HepG2 (cell line): ENCODE results near the gene ART1. TPM values are rescaled to one million over a fixed set of nuclear protein-coding genes. Genes with fewer than 3 reads are reported as not detected.
A peak's percentile ranks its signal among the peaks of the same experiment; 100 is the strongest.

Experiments
- HNRNPK ChIP-seq: fragments of 200-400 bp; formaldehyde crosslinking; IDR thresholded peaks from 2 replicates; pipeline ENCODE4 v1.6.1; 2018; ENCODE audit warnings: low read length, low read depth, moderate library complexity, mild to moderate bottlenecking; ENCODE audit not compliant: poor library complexity, severe bottlenecking
- THAP11 ChIP-seq: IDR thresholded peaks from 2 replicates; pipeline ENCODE4 v1.6.1; 2016; ENCODE audit warnings: missing biosample characterization, missing genetic modification reagents
- THYN1 ChIP-seq: sonication (generic); formaldehyde crosslinking; IDR thresholded peaks from 2 replicates; pipeline ENCODE4 v1.8.1; 2023; ENCODE audit warnings: low read depth, mild to moderate bottlenecking, moderate library complexity, missing genetic modification reagents, borderline replicate concordance
- TSC22D2 ChIP-seq: sonication (generic); formaldehyde crosslinking; IDR thresholded peaks from 2 replicates; pipeline ENCODE4 v1.5.1; 2020; ENCODE audit warnings: missing genetic modification reagents, mild to moderate bottlenecking, borderline replicate concordance
- ZNF33B ChIP-seq: sonication (generic); formaldehyde crosslinking; IDR thresholded peaks from 2 replicates; pipeline ENCODE4 v1.5.1; 2020; ENCODE audit warnings: mild to moderate bottlenecking, missing genetic modification reagents
- ZNF367 ChIP-seq: sonication (generic); formaldehyde crosslinking; IDR thresholded peaks from 2 replicates; pipeline ENCODE4 v1.4.0; 2020; ENCODE audit warnings: missing genetic modification reagents, borderline replicate concordance
- ZNF615 ChIP-seq: sonication (generic); formaldehyde crosslinking; IDR thresholded peaks from 2 replicates; pipeline ENCODE4 v1.5.0; 2020; ENCODE audit warnings: mild to moderate bottlenecking, missing genetic modification reagents, borderline replicate concordance
- polyA plus RNA-seq, 8 experiments: library from polyadenylated mRNA; depleted of rRNA in 3 of 8; stranded (reverse) in 7 of 8; unstranded in 1 of 8; fragments of >200 nt; fragmentation: Illumina TruSeq in 4 of 8; extraction: Trizol in 4 of 8; gene quantifications; 2 replicates each; pipeline versions ENCODE4 v1.2.1 to v1.2.3, GENCODE V29; 2011 to 2016; ENCODE audit warnings: low read depth in 4 of 8, missing spikeins in 1 of 8, mixed read lengths in 1 of 8; ENCODE audit not compliant: insufficient read depth in 1 of 8
- total RNA-seq, 5 experiments: library from RNA; depleted of rRNA; stranded (reverse); fragments of >200 nt; fragmentation: Illumina TruSeq; extraction: Trizol; gene quantifications; 2 replicates each; pipeline ENCODE4 v1.2.3, GENCODE V29; 2016; ENCODE audit warnings: low read depth in 1 of 5
- TF ChIP-seq, protein P1 (sequence below): sonication (generic); formaldehyde crosslinking; IDR thresholded peaks from 2 replicates; pipeline ENCODE4 v1.4.0; 2020; ENCODE audit warnings: mild to moderate bottlenecking, missing genetic modification reagents
- TF ChIP-seq, protein P2 (sequence below): IDR thresholded peaks from 2 replicates; pipeline ENCODE4 v1.6.1; 2016; ENCODE audit warnings: missing compliant biosample characterization, missing genetic modification reagents, borderline replicate concordance
- TF ChIP-seq, protein P3 (sequence below): sonication (generic); formaldehyde crosslinking; IDR thresholded peaks from 2 replicates; pipeline ENCODE4 v1.4.0; 2020; ENCODE audit warnings: missing genetic modification reagents
- TF ChIP-seq, protein P4 (sequence below): sonication (generic); formaldehyde crosslinking; IDR thresholded peaks from 2 replicates; pipeline ENCODE4; 2020; ENCODE audit warnings: missing genetic modification reagents, mild to moderate bottlenecking, borderline replicate concordance
- TF ChIP-seq, protein P5 (sequence below): sonication (generic); formaldehyde crosslinking; conservative IDR thresholded peaks from 2 replicates; pipeline ENCODE4 v1.4.0; 2020; ENCODE audit warnings: missing genetic modification reagents
- TF ChIP-seq, protein P6 (sequence below): sonication (generic); formaldehyde crosslinking; IDR thresholded peaks from 2 replicates; pipeline ENCODE4 v1.4.0; 2020; ENCODE audit warnings: low read depth, mild to moderate bottlenecking, missing genetic modification reagents

The ART1 gene
- total and polyA plus RNA-seq, 2 of the 13 experiments (the other 11 are each of a cell fraction or from before 2014, with no cell fraction given), result not detected

DNA sequence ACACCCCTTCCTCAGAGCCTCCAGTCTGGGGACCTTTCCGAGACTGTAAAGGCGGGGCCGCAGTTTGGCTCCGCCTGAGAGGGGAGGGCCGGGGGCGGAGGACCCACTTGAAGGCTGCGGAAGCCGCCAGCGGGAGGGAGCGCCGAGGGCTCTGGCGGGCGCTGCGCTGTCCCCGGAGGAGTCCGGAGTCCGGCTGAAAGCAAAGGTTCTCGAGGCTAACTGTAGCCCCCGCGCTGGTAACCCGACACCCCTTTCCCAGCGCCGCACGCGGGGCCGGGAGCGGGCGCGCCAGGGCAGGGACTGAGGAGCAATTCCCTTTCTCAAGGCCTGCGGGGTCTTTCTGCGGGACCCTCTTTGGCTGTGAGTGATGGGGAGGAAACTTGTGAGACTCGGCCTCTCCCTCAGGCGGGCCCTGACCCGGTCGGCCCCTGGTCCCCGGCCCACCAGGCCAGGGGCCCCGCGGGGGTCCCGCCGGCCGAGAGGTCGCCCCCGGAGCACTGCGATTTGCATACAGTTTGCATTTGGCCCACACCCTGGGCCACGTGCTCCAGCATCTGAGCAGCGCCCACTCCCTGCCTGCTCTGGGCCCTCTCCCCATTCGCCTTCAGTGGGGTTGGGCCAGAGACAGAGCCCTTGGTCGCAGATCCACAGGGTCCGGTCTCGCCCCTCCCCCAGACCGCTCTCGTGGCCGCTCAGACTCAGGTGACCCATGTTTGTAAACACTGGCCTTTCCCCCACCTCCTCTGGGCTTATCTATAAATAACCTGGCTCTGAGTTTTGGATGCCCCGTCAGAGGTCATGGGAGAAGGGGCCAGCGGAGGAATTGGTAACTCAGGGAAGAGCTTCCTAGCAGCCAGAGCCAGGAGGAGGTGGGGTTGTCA is 2.6 kb upstream of the ART1 start (continued):
- TF ChIP-seq, protein P1, sequence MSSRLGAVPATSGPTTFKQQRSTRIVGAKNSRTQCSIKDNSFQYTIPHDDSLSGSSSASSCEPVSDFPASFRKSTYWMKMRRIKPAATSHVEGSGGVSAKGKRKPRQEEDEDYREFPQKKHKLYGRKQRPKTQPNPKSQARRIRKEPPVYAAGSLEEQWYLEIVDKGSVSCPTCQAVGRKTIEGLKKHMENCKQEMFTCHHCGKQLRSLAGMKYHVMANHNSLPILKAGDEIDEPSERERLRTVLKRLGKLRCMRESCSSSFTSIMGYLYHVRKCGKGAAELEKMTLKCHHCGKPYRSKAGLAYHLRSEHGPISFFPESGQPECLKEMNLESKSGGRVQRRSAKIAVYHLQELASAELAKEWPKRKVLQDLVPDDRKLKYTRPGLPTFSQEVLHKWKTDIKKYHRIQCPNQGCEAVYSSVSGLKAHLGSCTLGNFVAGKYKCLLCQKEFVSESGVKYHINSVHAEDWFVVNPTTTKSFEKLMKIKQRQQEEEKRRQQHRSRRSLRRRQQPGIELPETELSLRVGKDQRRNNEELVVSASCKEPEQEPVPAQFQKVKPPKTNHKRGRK (CRISPR knock-in tag), result no peak
- TF ChIP-seq, protein P2, sequence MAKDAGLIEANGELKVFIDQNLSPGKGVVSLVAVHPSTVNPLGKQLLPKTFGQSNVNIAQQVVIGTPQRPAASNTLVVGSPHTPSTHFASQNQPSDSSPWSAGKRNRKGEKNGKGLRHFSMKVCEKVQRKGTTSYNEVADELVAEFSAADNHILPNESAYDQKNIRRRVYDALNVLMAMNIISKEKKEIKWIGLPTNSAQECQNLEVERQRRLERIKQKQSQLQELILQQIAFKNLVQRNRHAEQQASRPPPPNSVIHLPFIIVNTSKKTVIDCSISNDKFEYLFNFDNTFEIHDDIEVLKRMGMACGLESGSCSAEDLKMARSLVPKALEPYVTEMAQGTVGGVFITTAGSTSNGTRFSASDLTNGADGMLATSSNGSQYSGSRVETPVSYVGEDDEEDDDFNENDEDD, result peak; percentile 58; the same call in 1 of the 2 replicates
- no peak for TF ChIP-seq THYN1
- TF ChIP-seq, protein P3, sequence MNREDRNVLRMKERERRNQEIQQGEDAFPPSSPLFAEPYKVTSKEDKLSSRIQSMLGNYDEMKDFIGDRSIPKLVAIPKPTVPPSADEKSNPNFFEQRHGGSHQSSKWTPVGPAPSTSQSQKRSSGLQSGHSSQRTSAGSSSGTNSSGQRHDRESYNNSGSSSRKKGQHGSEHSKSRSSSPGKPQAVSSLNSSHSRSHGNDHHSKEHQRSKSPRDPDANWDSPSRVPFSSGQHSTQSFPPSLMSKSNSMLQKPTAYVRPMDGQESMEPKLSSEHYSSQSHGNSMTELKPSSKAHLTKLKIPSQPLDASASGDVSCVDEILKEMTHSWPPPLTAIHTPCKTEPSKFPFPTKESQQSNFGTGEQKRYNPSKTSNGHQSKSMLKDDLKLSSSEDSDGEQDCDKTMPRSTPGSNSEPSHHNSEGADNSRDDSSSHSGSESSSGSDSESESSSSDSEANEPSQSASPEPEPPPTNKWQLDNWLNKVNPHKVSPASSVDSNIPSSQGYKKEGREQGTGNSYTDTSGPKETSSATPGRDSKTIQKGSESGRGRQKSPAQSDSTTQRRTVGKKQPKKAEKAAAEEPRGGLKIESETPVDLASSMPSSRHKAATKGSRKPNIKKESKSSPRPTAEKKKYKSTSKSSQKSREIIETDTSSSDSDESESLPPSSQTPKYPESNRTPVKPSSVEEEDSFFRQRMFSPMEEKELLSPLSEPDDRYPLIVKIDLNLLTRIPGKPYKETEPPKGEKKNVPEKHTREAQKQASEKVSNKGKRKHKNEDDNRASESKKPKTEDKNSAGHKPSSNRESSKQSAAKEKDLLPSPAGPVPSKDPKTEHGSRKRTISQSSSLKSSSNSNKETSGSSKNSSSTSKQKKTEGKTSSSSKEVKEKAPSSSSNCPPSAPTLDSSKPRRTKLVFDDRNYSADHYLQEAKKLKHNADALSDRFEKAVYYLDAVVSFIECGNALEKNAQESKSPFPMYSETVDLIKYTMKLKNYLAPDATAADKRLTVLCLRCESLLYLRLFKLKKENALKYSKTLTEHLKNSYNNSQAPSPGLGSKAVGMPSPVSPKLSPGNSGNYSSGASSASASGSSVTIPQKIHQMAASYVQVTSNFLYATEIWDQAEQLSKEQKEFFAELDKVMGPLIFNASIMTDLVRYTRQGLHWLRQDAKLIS (CRISPR knock-in tag), result no peak
- TF ChIP-seq, protein P4, sequence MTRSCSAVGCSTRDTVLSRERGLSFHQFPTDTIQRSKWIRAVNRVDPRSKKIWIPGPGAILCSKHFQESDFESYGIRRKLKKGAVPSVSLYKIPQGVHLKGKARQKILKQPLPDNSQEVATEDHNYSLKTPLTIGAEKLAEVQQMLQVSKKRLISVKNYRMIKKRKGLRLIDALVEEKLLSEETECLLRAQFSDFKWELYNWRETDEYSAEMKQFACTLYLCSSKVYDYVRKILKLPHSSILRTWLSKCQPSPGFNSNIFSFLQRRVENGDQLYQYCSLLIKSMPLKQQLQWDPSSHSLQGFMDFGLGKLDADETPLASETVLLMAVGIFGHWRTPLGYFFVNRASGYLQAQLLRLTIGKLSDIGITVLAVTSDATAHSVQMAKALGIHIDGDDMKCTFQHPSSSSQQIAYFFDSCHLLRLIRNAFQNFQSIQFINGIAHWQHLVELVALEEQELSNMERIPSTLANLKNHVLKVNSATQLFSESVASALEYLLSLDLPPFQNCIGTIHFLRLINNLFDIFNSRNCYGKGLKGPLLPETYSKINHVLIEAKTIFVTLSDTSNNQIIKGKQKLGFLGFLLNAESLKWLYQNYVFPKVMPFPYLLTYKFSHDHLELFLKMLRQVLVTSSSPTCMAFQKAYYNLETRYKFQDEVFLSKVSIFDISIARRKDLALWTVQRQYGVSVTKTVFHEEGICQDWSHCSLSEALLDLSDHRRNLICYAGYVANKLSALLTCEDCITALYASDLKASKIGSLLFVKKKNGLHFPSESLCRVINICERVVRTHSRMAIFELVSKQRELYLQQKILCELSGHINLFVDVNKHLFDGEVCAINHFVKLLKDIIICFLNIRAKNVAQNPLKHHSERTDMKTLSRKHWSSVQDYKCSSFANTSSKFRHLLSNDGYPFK (CRISPR knock-in tag), result no peak
- TF ChIP-seq, protein P5, sequence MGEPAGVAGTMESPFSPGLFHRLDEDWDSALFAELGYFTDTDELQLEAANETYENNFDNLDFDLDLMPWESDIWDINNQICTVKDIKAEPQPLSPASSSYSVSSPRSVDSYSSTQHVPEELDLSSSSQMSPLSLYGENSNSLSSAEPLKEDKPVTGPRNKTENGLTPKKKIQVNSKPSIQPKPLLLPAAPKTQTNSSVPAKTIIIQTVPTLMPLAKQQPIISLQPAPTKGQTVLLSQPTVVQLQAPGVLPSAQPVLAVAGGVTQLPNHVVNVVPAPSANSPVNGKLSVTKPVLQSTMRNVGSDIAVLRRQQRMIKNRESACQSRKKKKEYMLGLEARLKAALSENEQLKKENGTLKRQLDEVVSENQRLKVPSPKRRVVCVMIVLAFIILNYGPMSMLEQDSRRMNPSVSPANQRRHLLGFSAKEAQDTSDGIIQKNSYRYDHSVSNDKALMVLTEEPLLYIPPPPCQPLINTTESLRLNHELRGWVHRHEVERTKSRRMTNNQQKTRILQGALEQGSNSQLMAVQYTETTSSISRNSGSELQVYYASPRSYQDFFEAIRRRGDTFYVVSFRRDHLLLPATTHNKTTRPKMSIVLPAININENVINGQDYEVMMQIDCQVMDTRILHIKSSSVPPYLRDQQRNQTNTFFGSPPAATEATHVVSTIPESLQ (CRISPR knock-in tag), result no peak
- no peak for TF ChIP-seq TSC22D2 (CRISPR knock-in tag)
- no peak for TF ChIP-seq HNRNPK
- TF ChIP-seq THAP11 (CRISPR knock-in tag), result peak; percentile 11; the same call in 1 of the 2 replicates
- no peak for TF ChIP-seq ZNF33B (CRISPR knock-in tag)
- TF ChIP-seq ZNF367 (CRISPR knock-in tag), result peak; percentile 26; the same call in 1 of the 2 replicates
- TF ChIP-seq, protein P6, sequence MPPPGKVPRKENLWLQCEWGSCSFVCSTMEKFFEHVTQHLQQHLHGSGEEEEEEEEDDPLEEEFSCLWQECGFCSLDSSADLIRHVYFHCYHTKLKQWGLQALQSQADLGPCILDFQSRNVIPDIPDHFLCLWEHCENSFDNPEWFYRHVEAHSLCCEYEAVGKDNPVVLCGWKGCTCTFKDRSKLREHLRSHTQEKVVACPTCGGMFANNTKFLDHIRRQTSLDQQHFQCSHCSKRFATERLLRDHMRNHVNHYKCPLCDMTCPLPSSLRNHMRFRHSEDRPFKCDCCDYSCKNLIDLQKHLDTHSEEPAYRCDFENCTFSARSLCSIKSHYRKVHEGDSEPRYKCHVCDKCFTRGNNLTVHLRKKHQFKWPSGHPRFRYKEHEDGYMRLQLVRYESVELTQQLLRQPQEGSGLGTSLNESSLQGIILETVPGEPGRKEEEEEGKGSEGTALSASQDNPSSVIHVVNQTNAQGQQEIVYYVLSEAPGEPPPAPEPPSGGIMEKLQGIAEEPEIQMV, result peak; percentile 66; the same call in 1 of the 2 replicates
- no peak for TF ChIP-seq ZNF615
